GM19238 (cell line): Measurements from ENCODE around the gene TMPRSS7.

Experiments
- DNase-seq: peaks from one replicate; pipeline ENCODE4 v3.0.0; 2011; ENCODE audit warnings: low spot score; ENCODE audit not compliant: insufficient read length

Gene TMPRSS7

DNA sequence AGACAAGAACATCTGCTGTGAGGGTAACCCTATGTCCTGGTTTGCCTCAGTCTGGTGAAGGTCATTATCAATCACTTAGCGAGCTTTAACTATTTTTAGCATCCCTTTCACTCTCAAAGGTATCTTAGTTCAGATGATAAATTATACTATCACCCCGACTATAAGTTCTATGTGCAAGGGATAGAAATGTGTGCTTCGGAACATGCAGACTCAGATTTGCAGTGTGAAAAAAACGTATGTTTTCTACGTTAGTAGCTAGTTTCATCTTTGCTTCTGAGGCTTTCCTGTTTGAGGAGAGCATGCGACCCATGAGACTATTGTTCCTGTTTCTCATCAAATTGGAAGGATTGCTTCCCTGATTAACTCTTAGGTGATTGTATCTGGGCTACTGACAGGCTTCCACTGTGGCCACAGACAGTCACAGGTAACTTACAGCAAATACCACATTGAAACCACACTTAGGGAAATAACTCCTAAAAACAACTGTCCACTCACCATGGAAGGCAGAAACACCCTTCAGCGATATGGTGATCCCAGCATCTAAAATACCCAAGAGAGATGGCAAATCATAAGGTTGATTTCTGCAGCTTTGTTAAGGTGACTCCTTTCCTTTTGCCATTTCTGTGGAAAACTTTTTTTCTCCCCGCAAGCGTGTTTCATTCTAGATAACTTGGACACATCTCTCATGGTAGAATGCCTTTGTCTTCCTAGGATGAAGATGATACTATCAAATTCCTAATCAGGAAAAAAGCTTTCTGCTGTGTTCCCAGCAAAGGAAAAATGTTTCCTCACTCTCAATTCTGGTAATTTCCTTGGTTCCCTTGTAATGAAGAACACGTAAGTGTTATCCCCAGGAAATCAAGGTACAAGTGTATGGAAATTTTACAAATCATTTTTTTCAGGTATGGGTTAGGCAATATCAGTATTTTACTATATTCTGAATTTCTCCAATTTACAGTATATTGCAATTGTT, 93.3 kb downstream of the TMPRSS7 start:
- no peak for DNase-seq

DNA sequence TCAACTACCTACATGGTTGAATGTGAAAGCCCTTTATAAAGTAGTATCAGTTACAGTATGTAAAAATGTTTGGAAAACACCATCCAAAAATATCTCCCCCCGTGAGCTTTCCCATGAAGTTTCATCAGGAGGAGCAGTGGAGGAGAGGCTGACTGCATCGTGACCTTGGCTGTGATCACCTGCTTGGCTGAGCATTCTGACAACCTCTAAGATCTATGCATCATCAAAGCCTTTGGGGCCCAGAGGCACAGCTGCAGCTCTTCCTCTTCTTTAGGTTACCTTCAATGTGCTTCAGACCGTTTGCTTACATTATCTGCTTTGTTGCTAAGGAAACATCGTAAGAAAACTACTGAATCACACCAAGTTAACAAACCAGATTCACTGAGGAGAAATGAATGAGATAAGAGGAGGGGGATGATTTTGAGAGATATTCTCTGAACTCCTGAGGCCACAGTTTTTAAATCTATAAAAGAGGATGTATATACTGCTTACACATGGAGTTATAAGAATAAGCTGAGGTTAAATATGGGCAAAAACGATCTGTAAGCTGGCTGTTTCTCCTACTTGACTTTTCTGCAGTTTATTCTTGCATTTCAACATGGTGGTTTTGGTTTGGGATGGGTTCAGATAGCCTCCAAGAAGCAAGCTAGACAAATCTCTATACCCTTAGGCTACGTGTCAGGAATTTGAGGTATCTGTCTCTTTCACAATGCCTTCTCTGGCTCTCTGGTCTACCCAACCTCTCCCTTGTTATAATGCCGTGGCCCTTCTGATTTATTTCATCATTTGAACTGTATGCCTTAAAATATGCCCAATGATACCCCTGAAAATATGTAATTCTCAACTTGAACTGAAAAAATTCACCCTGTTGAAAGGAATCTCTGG, 94.5 kb downstream of the TMPRSS7 start:
- DNase-seq: no peak

DNA sequence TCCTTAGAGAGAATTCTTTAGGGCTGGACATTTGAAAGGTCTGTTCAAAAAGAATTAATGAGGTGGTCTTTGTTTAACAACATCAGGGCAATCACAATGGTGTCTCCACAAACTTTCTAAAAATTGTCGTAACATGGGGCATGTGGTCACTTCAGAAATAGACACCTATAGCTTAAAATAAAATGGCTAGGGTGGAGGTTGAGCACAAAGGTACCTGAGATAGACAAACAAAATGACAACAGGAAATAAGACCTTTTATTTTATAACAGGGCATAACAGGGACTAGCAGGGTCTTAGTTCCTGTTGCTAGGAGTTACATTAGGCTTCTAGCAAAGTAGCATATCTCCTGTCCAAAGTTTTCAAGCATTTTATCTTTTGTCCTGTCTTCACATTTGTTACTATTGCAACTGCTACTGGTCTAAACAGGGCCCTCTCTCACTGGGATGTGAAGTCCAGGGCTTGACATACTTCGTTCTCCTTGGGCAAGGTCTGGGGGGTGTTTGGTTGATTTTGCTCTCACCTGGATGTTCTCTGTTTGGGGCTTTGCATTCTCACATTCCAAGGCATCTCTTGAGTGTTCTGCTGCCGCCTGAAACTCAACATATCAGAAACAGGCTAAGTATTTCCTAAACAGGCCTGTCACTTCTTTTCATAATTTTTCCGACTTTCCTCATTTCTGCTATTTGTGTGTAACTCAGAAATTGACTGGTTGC, 95.5 kb downstream of the TMPRSS7 start:
- DNase-seq: no peak

DNA sequence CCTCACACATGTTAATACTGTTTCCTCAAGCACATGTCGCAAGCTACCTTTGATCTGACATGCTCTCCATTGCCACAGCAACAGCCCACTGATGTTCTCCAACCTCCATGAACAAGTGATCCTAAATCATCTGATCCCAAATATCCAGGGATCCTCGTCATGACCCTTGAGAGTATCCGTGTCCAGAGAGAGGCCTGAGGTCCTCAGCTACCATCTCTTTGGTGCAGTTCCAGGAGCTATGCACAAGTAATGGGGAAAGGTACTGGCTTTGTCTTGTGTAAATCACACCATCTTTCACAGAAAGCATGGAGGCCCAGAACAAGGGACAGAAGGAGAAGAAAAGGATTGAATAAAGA, 96.1 kb downstream of the TMPRSS7 start:
- DNase-seq: no peak
